Upper lobe of left lung (tissue), 6 donors: ENCODE data around the gene LHB. TPM values are rescaled to one million over a fixed set of nuclear protein-coding genes. Genes with fewer than 3 reads are reported as not detected.
A peak's percentile ranks its signal among the peaks of the same experiment; 100 is the strongest.
"Not testable (repeated sequence)": the region's sequence is repeated elsewhere in the genome, so short reads cannot be mapped to it uniquely, and the experiment has no call there.

ENCODE experiments used
- ATAC-seq, 2 donors: fragments of 200-7000 bp; cut with Tn5 transposase; one replicate each; pipeline ENCODE4 v1.9.1; 2022; ENCODE audit warnings: mild to moderate bottlenecking in 2 of 2, moderate library complexity in 2 of 2; ENCODE audit not compliant: low FRiP score in 2 of 2
- DNase-seq, 2 donors: peaks; one replicate each; pipeline ENCODE4 v3.0.0-alpha.2; 2019 to 2020
- H3K27ac ChIP-seq, 4 donors: fragments of 200-600 bp; sonication (generic); one replicate each; pipeline ENCODE4 v1.5.1; 2016 to 2019
- H3K27me3 ChIP-seq, 4 donors: fragments of 200-600 bp; sonication (generic); one replicate each; pipeline ENCODE4 v1.5.1; 2017 to 2019
- H3K36me3 ChIP-seq, 4 donors: fragments of 200-600 bp; sonication (generic); one replicate each; pipeline ENCODE4 v1.5.1; 2016 to 2019
- H3K4me1 ChIP-seq, 4 donors: fragments of 200-600 bp; sonication (generic); one replicate each; pipeline ENCODE4 v1.5.1; 2018 to 2019
- H3K4me3 ChIP-seq, 4 donors: fragments of 200-600 bp; sonication (generic); one replicate each; pipeline ENCODE4 v1.5.1; 2017 to 2019; ENCODE audit warnings: mild to moderate bottlenecking in 2 of 4, moderate library complexity in 1 of 4
- H3K9me3 ChIP-seq, 4 donors: fragments of 200-600 bp; sonication (generic); one replicate each; pipeline ENCODE4 v1.5.1; 2018 to 2019
- CTCF ChIP-seq, 6 experiments: fragments of 450-650 bp in 4 of 6; fragments of 200-600 bp in 2 of 6; sonication (generic) in 2 of 6; IDR thresholded peaks; one replicate each; pipeline ENCODE4 v1.5.1; 2016 to 2019; ENCODE audit warnings: antibody characterized with exemption in 6 of 6
- EP300 ChIP-seq, 4 donors: sonication (generic); formaldehyde crosslinking; IDR thresholded peaks; one replicate each; pipeline ENCODE4 v1.5.1; 2017; ENCODE audit warnings: antibody characterized with exemption in 4 of 4, control low read depth in 2 of 4
- POLR2A ChIP-seq, 4 donors: fragments of 450-650 bp; IDR thresholded peaks; one replicate each; pipeline ENCODE4 v1.5.1; 2016 to 2017; ENCODE audit warnings: antibody characterized with exemption in 4 of 4, mild to moderate bottlenecking in 2 of 4
- POLR2AphosphoS5 ChIP-seq, 2 donors: sonication (generic); formaldehyde crosslinking; IDR thresholded peaks; one replicate each; pipeline ENCODE4 v1.5.1; 2017; ENCODE audit warnings: antibody characterized with exemption in 2 of 2
- WGBS, 2 donors: methylation state at CpG; one replicate each; pipeline ENCODE4 v1.1.5; 2017 to 2018; 5-methylcytosine and 5-hydroxymethylcytosine counted together
- total RNA-seq, 6 donors: library from RNA; depleted of rRNA in 4 of 6; stranded (reverse); fragments of >200 nt in 4 of 6; gene quantifications; one replicate each; pipeline versions ENCODE4 v1.1.0 to v1.2.1, GENCODE V29; 2016 to 2021
- donor health status: DM: no; HTN: no; CAD: no; lungs with moderate emphysema.
- donor health status: DM: no; HTN: yes; CAD: no; lungs with severe emphysema.

Gene LHB
- total RNA-seq, 6 donors from 2014 or later = 0.77 TPM; not detected in 5

GRCh38 chr19:49022116-49022515, 5.2 kb upstream of the LHB start:
- Histone ChIP-seq H3K4me3 (no peak overlapping the region), H3K27me3 (no peaks in the 10 kb centered on the region), H3K36me3 (no peaks in the 10 kb centered on the region), H3K4me1 (peaks cover 15 to 27% (median 24%) of the 10 kb centered on the region in 4 donors), H3K9me3 (no peaks in the 10 kb centered on the region), H3K27ac (no peak overlapping the region)
- DNase-seq (no peak), ATAC-seq (no peak)
- no peak for TF ChIP-seq CTCF (IDR thresholded peaks at IDR 0.05)
- TF ChIP-seq POLR2A (IDR thresholded peaks at IDR 0.05) = no peak
- no peak for TF ChIP-seq POLR2AphosphoS5 (IDR thresholded peaks at IDR 0.05)
- TF ChIP-seq EP300 (IDR thresholded peaks at IDR 0.05) = no peak
- 88 to 89% methylated on average over 9 of the region's 9 CpGs for WGBS, 2 donors

- no peak for DNase-seq
- Histone ChIP-seq H3K4me1 (peaks cover 15 to 27% (median 24%) of the 10 kb centered on the region in 4 donors), H3K27me3 (no peaks in the 10 kb centered on the region), H3K4me3 (no peak overlapping the region), H3K9me3 (no peaks in the 10 kb centered on the region), H3K27ac (no peak overlapping the region), H3K36me3 (peaks cover 0 to 2% (median under 1%) of the 10 kb centered on the region in 4 donors)
- no peak for ATAC-seq
- WGBS, 2 donors = 46 to 52% methylated on average over 16 of the region's 16 CpGs
- TF ChIP-seq POLR2A (IDR thresholded peaks at IDR 0.05) (no peak), EP300 (IDR thresholded peaks at IDR 0.05) (no peak), POLR2AphosphoS5 (IDR thresholded peaks at IDR 0.05) (no peak), CTCF (IDR thresholded peaks at IDR 0.05) (no peak)
Observed at GRCh38 chr19:49020931-49021895, 4.3 kb upstream of the LHB start.

- H3K27me3 ChIP-seq = no peaks in the 10 kb centered on the region
- ATAC-seq (no peak), DNase-seq (peak in 1 of 2 donors; percentile 38)
- WGBS, 2 donors = 81 to 91% methylated on average over 7 to 11 of the region's 11 CpGs
- H3K4me1 ChIP-seq = peaks cover 15 to 27% (median 24%) of the 10 kb centered on the region in 4 donors
- TF ChIP-seq CTCF (IDR thresholded peaks at IDR 0.05) = no peak
- no peak for TF ChIP-seq POLR2A (IDR thresholded peaks at IDR 0.05)
- TF ChIP-seq EP300 (IDR thresholded peaks at IDR 0.05) = no peak
- H3K27ac ChIP-seq = no peak overlapping the region
- H3K36me3 ChIP-seq = peaks cover 0 to 10% (median 5%) of the 10 kb centered on the region in 4 donors
- H3K4me3 ChIP-seq = no peak overlapping the region
- no peaks in the 10 kb centered on the region for H3K9me3 ChIP-seq
Observed at GRCh38 chr19:49020342-49020741, 3.5 kb upstream of the LHB start.

- DNase-seq (peak; percentile 89 to 92), ATAC-seq (peak; percentile 77 to 84)
- peaks cover 0 to 20% (median 10%) of the 10 kb centered on the region in 4 donors for H3K36me3 ChIP-seq
- H3K27ac ChIP-seq = peak overlapping the region in 1 of 4 donors; percentile 13
- H3K4me3 ChIP-seq = peak overlapping the region in 3 of 4 donors; percentile 46 to 60 (median 51)
- H3K9me3 ChIP-seq = no peaks in the 10 kb centered on the region
- H3K4me1 ChIP-seq = peaks cover 15 to 27% (median 24%) of the 10 kb centered on the region in 4 donors
- TF ChIP-seq POLR2A (IDR thresholded peaks at IDR 0.05) (no peak), POLR2AphosphoS5 (IDR thresholded peaks at IDR 0.05) (no peak), CTCF (IDR thresholded peaks at IDR 0.05) (peak in 1 of 6 experiments; percentile 37)
- WGBS, 2 donors = 7 to 19% methylated on average over 14 to 41 of the region's 41 CpGs
- no peaks in the 10 kb centered on the region for H3K27me3 ChIP-seq
Observed at GRCh38 chr19:49019242-49019932, 2.5 kb upstream of the LHB start.

GRCh38 chr19:49018388-49019241, 1.7 kb upstream of the LHB start:
- WGBS, 2 donors = 4 to 6% methylated on average over 36 to 49 of the region's 50 CpGs
- DNase-seq (peak in 1 of 2 donors; percentile 88), ATAC-seq (peak in 1 of 2 donors; percentile 57)

More at GRCh38 chr19:49018388-49019241, 1.7 kb upstream of the LHB start:
- H3K36me3 ChIP-seq = peaks cover 0 to 26% (median 10%) of the 10 kb centered on the region in 4 donors
- not testable (repeated sequence) for H3K9me3 ChIP-seq, H3K27me3 ChIP-seq
- peak overlapping the region; percentile 5 to 60 (median 48) for H3K4me3 ChIP-seq
- peaks cover 15 to 27% (median 24%) of the 10 kb centered on the region in 4 donors for H3K4me1 ChIP-seq
- H3K27ac ChIP-seq = peak overlapping the region in 1 of 4 donors; percentile 37
